Measurements from ENCODE around the gene ALDH8A1.
"Not testable (repeated sequence)": the region's sequence is repeated elsewhere in the genome, so short reads cannot be mapped to it uniquely, and the experiment has no call there.

ALDH8A1 gene

GRCh38 chr6:134908906-134909516 lies 40.9 kb downstream of the ALDH8A1 start:
- in situ Hi-C loops (cut with HindIII; ENCODE audit: low pct_ligation_motif_present, low sequenced_read_pairs): no loop called here
- Histone ChIP-seq H3K36me3 (replicated peaks) (no peaks in the 10 kb centered on the region), H3K4me3 (ENCODE audit: low read depth, low read length) (peak overlapping the region; percentile 33), H3K27me3 (replicated peaks) (no peaks in the 10 kb centered on the region), H3K27ac (peak overlapping the region; percentile 89)
- peak; percentile 99 for DNase-seq
- TF ChIP-seq CTCF (IDR thresholded peaks at IDR 0.05; ENCODE audit: low read depth, low read length, missing control alignments): no peak

- DNase-seq; H3K27ac ChIP-seq; H3K27me3 ChIP-seq (replicated peaks); in situ Hi-C loops (cut with HindIII; ENCODE audit: low pct_ligation_motif_present, low sequenced_read_pairs); H3K36me3 ChIP-seq (replicated peaks); H3K4me3 ChIP-seq (ENCODE audit: low read depth, low read length): not testable (repeated sequence)
Measured at GRCh38 chr6:134904731-134905130, 45.2 kb downstream of the ALDH8A1 start.

- Histone ChIP-seq H3K4me3 (ENCODE audit: low read depth, low read length) (no peak overlapping the region), H3K36me3 (replicated peaks) (no peaks in the 10 kb centered on the region), H3K27ac (no peak overlapping the region), H3K27me3 (replicated peaks) (no peaks in the 10 kb centered on the region)
- DNase-seq: no peak
- TF ChIP-seq CTCF (IDR thresholded peaks at IDR 0.05; ENCODE audit: low read depth, low read length, missing control alignments): no peak
- in situ Hi-C loops (cut with HindIII; ENCODE audit: low pct_ligation_motif_present, low sequenced_read_pairs): no loop called here
Measured at GRCh38 chr6:134903448-134903847, 46.5 kb downstream of the ALDH8A1 start.

GRCh38 chr6:134902936-134903335 lies 47.0 kb downstream of the ALDH8A1 start:
- in situ Hi-C loops (cut with HindIII; ENCODE audit: low pct_ligation_motif_present, low sequenced_read_pairs): no loop called here
- Histone ChIP-seq H3K27me3 (replicated peaks) (no peaks in the 10 kb centered on the region), H3K4me3 (ENCODE audit: low read depth, low read length) (no peak overlapping the region), H3K36me3 (replicated peaks) (no peaks in the 10 kb centered on the region), H3K27ac (no peak overlapping the region)
- DNase-seq: no peak
- TF ChIP-seq CTCF (IDR thresholded peaks at IDR 0.05; ENCODE audit: low read depth, low read length, missing control alignments): no peak

GRCh38 chr6:134902074-134902861 lies 47.6 kb downstream of the ALDH8A1 start:
- DNase-seq: no peak
- H3K27me3 ChIP-seq (replicated peaks): no peaks in the 10 kb centered on the region
- no peak overlapping the region for H3K4me3 ChIP-seq (ENCODE audit: low read depth, low read length)
- no peaks in the 10 kb centered on the region for H3K36me3 ChIP-seq (replicated peaks)
- TF ChIP-seq CTCF (IDR thresholded peaks at IDR 0.05; ENCODE audit: low read depth, low read length, missing control alignments): no peak
- H3K27ac ChIP-seq: no peak overlapping the region
- in situ Hi-C loops (cut with HindIII; ENCODE audit: low pct_ligation_motif_present, low sequenced_read_pairs): no loop called here

- DNase-seq: no peak
- Histone ChIP-seq H3K27me3 (replicated peaks) (no peaks in the 10 kb centered on the region), H3K27ac (no peak overlapping the region), H3K4me3 (ENCODE audit: low read depth, low read length) (no peak overlapping the region), H3K36me3 (replicated peaks) (no peaks in the 10 kb centered on the region)
- in situ Hi-C loops (cut with HindIII; ENCODE audit: low pct_ligation_motif_present, low sequenced_read_pairs): no loop called here
- no peak for TF ChIP-seq CTCF (IDR thresholded peaks at IDR 0.05; ENCODE audit: low read depth, low read length, missing control alignments)
Measured at GRCh38 chr6:134898575-134898974, 51.3 kb downstream of the ALDH8A1 start.

- H3K36me3 ChIP-seq (replicated peaks); DNase-seq; H3K4me3 ChIP-seq (ENCODE audit: low read depth, low read length); H3K27me3 ChIP-seq (replicated peaks); in situ Hi-C loops (cut with HindIII; ENCODE audit: low pct_ligation_motif_present, low sequenced_read_pairs); H3K27ac ChIP-seq: not testable (repeated sequence)
Measured at GRCh38 chr6:134898166-134898565, 51.7 kb downstream of the ALDH8A1 start.
